ENCODE results near the gene RPLP2. TPM values are rescaled to one million over a fixed set of nuclear protein-coding genes. Genes with fewer than 3 reads are reported as not detected.

RPLP2 gene
- polyA plus RNA-seq, 1 donor (not counting 4 experiments of a cell fraction or from before 2014, with no cell fraction given) = 632 TPM

DNA sequence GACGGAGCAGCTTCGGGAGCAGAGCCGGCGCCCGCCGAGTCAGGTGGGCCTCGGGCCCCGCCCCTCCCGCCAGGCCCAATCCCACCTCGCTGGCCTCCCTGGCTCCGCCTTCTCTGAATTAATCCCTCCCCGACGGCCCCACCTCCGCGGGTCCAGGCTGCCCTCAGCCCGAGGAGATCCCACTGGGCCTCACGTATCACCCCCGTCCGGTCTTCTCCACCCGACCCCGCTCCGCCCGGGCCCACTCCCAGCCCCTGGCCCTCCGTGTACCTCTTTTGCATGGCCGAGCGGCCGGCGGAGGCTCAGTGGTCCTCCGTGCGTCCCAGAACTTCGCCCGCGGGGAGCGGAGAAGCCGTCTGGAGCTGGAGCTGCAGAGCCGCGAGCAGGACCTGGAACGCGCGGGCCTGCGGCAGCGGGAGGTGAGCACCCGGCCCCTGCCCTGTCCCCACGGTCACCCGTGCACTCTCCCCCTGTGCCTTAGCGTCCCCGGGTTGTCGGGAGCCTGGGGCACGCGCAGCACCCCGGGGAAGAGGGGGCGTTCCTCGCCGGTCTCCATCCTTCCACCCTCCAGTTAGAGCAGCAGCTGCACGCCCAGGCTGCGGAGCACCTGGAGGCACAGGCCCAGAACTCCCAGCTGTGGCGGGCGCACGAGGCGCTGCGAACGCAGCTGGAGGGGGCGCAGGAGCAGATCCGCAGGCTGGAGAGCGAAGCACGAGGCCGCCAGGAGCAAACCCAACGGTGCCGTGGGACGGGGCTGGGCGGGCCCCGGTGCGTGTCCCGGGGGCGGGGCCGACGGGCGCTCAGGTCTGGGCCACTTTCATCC is 20.7 kb downstream of the RPLP2 start:
- no peak for FAIRE-seq
- peak overlapping the region; percentile 76 for H3K4me2 ChIP-seq (ENCODE audit: control insufficient read depth, extremely low read depth, insufficient read depth, low read depth, low read length)
- peaks cover 50% of the 10 kb centered on the region for H3K27me3 ChIP-seq (ENCODE audit: control insufficient read depth, extremely low read depth, insufficient read depth, low read length)
- DNase-seq (ENCODE audit: low read depth, low spot score) = no peak
- H3K36me3 ChIP-seq (ENCODE audit: control insufficient read depth in 2 of 2, extremely low read depth in 1 of 2, insufficient read depth in 2 of 2, low read length in 2 of 2) = peaks cover 0 to under 1% of the 10 kb centered on the region in 2 experiments
- no peaks in the 10 kb centered on the region for H3K9me1 ChIP-seq (ENCODE audit: control insufficient read depth, extremely low read depth, insufficient read depth, low read length)
- dilution Hi-C loops (cut with MboI; ENCODE audit: extremely low pct_ligation_motif_present, low sequenced_read_pairs) = no loop called here
- H3K9ac ChIP-seq (ENCODE audit: control insufficient read depth, extremely low read depth, insufficient read depth, low read length) = peak overlapping the region; percentile 4
- peak overlapping the region; percentile 49 for H2AFZ ChIP-seq (ENCODE audit: control insufficient read depth, low read length)
- peak overlapping the region; percentile 27 to 53 (median 42) for H3K4me3 ChIP-seq (ENCODE audit: control insufficient read depth in 2 of 3, extremely low read depth in 1 of 3, insufficient read depth in 2 of 3, low read depth in 1 of 3, low read length in 3 of 3)
- peaks cover 2% of the 10 kb centered on the region for H4K20me1 ChIP-seq (ENCODE audit: control insufficient read depth, extremely low read depth, insufficient read depth, low read length)
- no peaks in the 10 kb centered on the region for H3K9me3 ChIP-seq (ENCODE audit: control insufficient read depth, low read depth, low read length)
- no peak overlapping the region for H3K27ac ChIP-seq (ENCODE audit: control insufficient read depth, insufficient read depth, low read length)
- peaks cover 47% of the 10 kb centered on the region for H3K4me1 ChIP-seq (ENCODE audit: control insufficient read depth, extremely low read depth, insufficient read depth, low read length)
- peaks cover 19% of the 10 kb centered on the region for H3K79me2 ChIP-seq (ENCODE audit: control insufficient read depth, insufficient read depth, low read length)
- TF ChIP-seq, protein P1, sequence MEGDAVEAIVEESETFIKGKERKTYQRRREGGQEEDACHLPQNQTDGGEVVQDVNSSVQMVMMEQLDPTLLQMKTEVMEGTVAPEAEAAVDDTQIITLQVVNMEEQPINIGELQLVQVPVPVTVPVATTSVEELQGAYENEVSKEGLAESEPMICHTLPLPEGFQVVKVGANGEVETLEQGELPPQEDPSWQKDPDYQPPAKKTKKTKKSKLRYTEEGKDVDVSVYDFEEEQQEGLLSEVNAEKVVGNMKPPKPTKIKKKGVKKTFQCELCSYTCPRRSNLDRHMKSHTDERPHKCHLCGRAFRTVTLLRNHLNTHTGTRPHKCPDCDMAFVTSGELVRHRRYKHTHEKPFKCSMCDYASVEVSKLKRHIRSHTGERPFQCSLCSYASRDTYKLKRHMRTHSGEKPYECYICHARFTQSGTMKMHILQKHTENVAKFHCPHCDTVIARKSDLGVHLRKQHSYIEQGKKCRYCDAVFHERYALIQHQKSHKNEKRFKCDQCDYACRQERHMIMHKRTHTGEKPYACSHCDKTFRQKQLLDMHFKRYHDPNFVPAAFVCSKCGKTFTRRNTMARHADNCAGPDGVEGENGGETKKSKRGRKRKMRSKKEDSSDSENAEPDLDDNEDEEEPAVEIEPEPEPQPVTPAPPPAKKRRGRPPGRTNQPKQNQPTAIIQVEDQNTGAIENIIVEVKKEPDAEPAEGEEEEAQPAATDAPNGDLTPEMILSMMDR (optimal IDR thresholded peaks at IDR 0.05 in 1 of 3, IDR thresholded peaks at IDR 0.05 in 1 of 3, conservative IDR thresholded peaks at IDR 0.05 in 1 of 3; ENCODE audit: extremely low read depth in 1 of 3, insufficient read depth in 2 of 3, low read length in 3 of 3) = no peak
- TF ChIP-seq EZH2 (IDR thresholded peaks at IDR 0.05; ENCODE audit: low read length) = peak; percentile 18

DNA sequence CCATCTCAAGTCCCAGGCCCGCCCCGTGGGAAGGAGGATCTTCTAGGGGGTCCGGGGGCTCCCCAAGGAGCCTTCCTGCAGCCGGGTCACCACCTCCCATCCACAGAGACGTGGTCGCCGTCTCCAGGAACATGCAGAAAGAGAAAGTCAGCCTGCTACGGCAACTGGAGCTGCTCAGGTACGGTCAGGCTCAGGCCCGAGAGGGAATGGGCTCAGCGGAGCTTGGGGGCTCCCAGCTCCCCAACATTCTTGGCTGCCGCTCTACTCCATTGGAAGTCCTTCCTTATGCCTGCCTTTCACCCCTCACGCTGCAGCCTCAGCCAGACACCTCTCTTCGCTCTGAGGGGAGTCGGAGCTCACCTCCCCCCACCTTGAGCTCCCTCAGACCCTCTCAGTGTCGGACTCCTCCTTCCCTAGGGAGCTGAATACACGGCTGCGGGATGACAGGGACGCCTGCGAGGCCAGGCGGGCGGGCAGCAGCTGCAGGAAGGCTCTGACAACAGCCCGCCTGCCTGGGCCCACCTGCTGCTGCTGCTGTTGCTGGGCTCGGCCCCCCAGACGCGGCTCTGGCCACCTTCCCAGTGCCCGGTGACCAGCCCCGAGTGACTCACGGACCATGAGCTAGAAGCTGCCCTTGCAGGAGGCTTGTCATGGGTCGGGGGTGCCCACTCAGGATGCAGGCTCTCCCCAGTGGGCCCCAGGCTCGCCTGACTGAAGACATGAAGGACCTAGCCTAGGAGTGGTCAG is 21.5 kb downstream of the RPLP2 start:
- Histone ChIP-seq H3K4me3 (ENCODE audit: control insufficient read depth in 2 of 3, extremely low read depth in 1 of 3, insufficient read depth in 2 of 3, low read depth in 1 of 3, low read length in 3 of 3) (peak overlapping the region in 1 of 3 experiments; percentile 42), H3K4me2 (ENCODE audit: control insufficient read depth, extremely low read depth, insufficient read depth, low read depth, low read length) (peak overlapping the region; percentile 76), H3K27me3 (ENCODE audit: control insufficient read depth, extremely low read depth, insufficient read depth, low read length) (peaks cover 49% of the 10 kb centered on the region), H3K9me3 (ENCODE audit: control insufficient read depth, low read depth, low read length) (no peaks in the 10 kb centered on the region), H4K20me1 (ENCODE audit: control insufficient read depth, extremely low read depth, insufficient read depth, low read length) (peaks cover 2% of the 10 kb centered on the region), H3K9ac (ENCODE audit: control insufficient read depth, extremely low read depth, insufficient read depth, low read length) (no peak overlapping the region), H3K36me3 (ENCODE audit: control insufficient read depth in 2 of 2, extremely low read depth in 1 of 2, insufficient read depth in 2 of 2, low read length in 2 of 2) (peaks cover 0 to 2% of the 10 kb centered on the region in 2 experiments), H3K27ac (ENCODE audit: control insufficient read depth, insufficient read depth, low read length) (no peak overlapping the region), H2AFZ (ENCODE audit: control insufficient read depth, low read length) (no peak overlapping the region), H3K9me1 (ENCODE audit: control insufficient read depth, extremely low read depth, insufficient read depth, low read length) (no peaks in the 10 kb centered on the region), H3K4me1 (ENCODE audit: control insufficient read depth, extremely low read depth, insufficient read depth, low read length) (peaks cover 47% of the 10 kb centered on the region), H3K79me2 (ENCODE audit: control insufficient read depth, insufficient read depth, low read length) (peaks cover 25% of the 10 kb centered on the region)
- no peak for TF ChIP-seq EZH2 (IDR thresholded peaks at IDR 0.05; ENCODE audit: low read length)
- TF ChIP-seq, protein P1 (optimal IDR thresholded peaks at IDR 0.05 in 1 of 3, IDR thresholded peaks at IDR 0.05 in 1 of 3, conservative IDR thresholded peaks at IDR 0.05 in 1 of 3; ENCODE audit: extremely low read depth in 1 of 3, insufficient read depth in 2 of 3, low read length in 3 of 3) = no peak
- DNase-seq (ENCODE audit: low read depth, low spot score) = no peak
- dilution Hi-C loops (cut with MboI; ENCODE audit: extremely low pct_ligation_motif_present, low sequenced_read_pairs) = no loop called here
- FAIRE-seq = no peak
